HEK293 (cell line): ENCODE data around the gene TSLP.
A peak's percentile ranks its signal among the peaks of the same experiment; 100 is the strongest.

Source experiments
- BCL11B ChIP-seq: fragments of 450-650 bp; formaldehyde crosslinking; IDR thresholded peaks from 2 replicates; pipeline ENCODE4 v1.5.1; 2016; ENCODE audit warnings: low read depth, missing biosample characterization, missing genetic modification characterization
- GLI4 ChIP-seq: fragments of 450-650 bp; formaldehyde crosslinking; IDR thresholded peaks from 2 replicates; pipeline ENCODE4 v1.5.1; 2016; ENCODE audit warnings: missing biosample characterization, missing genetic modification characterization
- IKZF3 ChIP-seq: fragments of 450-650 bp; IDR thresholded peaks from 2 replicates; pipeline ENCODE4 v1.5.0; 2018; ENCODE audit warnings: missing biosample characterization, mild to moderate bottlenecking, missing genetic modification characterization, moderate library complexity
- PRDM4 ChIP-seq: fragments of 450-650 bp; formaldehyde crosslinking; IDR thresholded peaks from 2 replicates; pipeline ENCODE4 v1.5.1; 2017; ENCODE audit warnings: missing biosample characterization, missing genetic modification characterization
- PRDM6 ChIP-seq: fragments of 450-650 bp; formaldehyde crosslinking; IDR thresholded peaks from 2 replicates; pipeline ENCODE4 v1.5.1; 2017; ENCODE audit warnings: missing biosample characterization, missing genetic modification characterization
- SCRT2 ChIP-seq: fragments of 450-650 bp; formaldehyde crosslinking; IDR thresholded peaks from 2 replicates; pipeline ENCODE4 v1.5.1; 2016; ENCODE audit warnings: missing biosample characterization, missing genetic modification characterization
- SETDB1 ChIP-seq: IDR thresholded peaks from one replicate; pipeline ENCODE4 v1.6.1; 2017; ENCODE audit warnings: mild to moderate bottlenecking, low read length, moderate library complexity, mixed read lengths; ENCODE audit not compliant: insufficient read length
- ZBTB21 ChIP-seq: fragments of 450-650 bp; formaldehyde crosslinking; IDR thresholded peaks from 2 replicates; pipeline ENCODE4 v1.5.1; 2017; ENCODE audit warnings: missing biosample characterization, missing genetic modification characterization
- ZBTB7A ChIP-seq: fragments of 450-650 bp; formaldehyde crosslinking; IDR thresholded peaks from 2 replicates; pipeline ENCODE4 v1.5.1; 2016; ENCODE audit warnings: low read depth, missing biosample characterization, missing genetic modification characterization
- ZFHX2 ChIP-seq: fragments of 450-650 bp; formaldehyde crosslinking; conservative IDR thresholded peaks from 2 replicates; pipeline ENCODE4 v1.5.1; 2016; ENCODE audit warnings: missing biosample characterization, missing genetic modification characterization
- ZFP69B ChIP-seq: fragments of 450-650 bp; formaldehyde crosslinking; IDR thresholded peaks from 2 replicates; pipeline ENCODE4 v1.5.1; 2016; ENCODE audit warnings: missing biosample characterization, missing genetic modification characterization
- ZIC2 ChIP-seq: fragments of 450-650 bp; formaldehyde crosslinking; IDR thresholded peaks from 2 replicates; pipeline ENCODE4 v1.5.1; 2016; ENCODE audit warnings: missing biosample characterization, missing genetic modification characterization
- ZNF114 ChIP-seq: fragments of 450-650 bp; formaldehyde crosslinking; IDR thresholded peaks from 2 replicates; pipeline ENCODE4 v1.5.0; 2017; ENCODE audit warnings: missing biosample characterization, missing genetic modification characterization
- ZNF157 ChIP-seq: fragments of 450-650 bp; formaldehyde crosslinking; IDR thresholded peaks from 2 replicates; pipeline ENCODE4 v1.5.1; 2016; ENCODE audit warnings: missing biosample characterization, missing genetic modification characterization
- ZNF18 ChIP-seq: fragments of 450-650 bp; formaldehyde crosslinking; IDR thresholded peaks from 2 replicates; pipeline ENCODE4 v1.5.1; 2016; ENCODE audit warnings: missing biosample characterization, missing genetic modification characterization
- ZNF248 ChIP-seq: fragments of 450-650 bp; formaldehyde crosslinking; IDR thresholded peaks from 2 replicates; pipeline ENCODE4 v1.5.1; 2017; ENCODE audit warnings: missing biosample characterization, missing genetic modification characterization
- ZNF302 ChIP-seq: fragments of 450-650 bp; formaldehyde crosslinking; IDR thresholded peaks from 2 replicates; pipeline ENCODE4 v1.5.1; 2016; ENCODE audit warnings: missing biosample characterization, missing genetic modification characterization, low read depth
- ZNF324 ChIP-seq: fragments of 450-650 bp; formaldehyde crosslinking; IDR thresholded peaks from 2 replicates; pipeline ENCODE4 v1.5.1; 2016; ENCODE audit warnings: missing biosample characterization, missing genetic modification characterization
- ZNF404 ChIP-seq: fragments of 450-650 bp; formaldehyde crosslinking; IDR thresholded peaks from 2 replicates; pipeline ENCODE4 v1.5.1; 2017; ENCODE audit warnings: missing biosample characterization, missing genetic modification characterization
- ZNF561 ChIP-seq: fragments of 450-650 bp; IDR thresholded peaks from 2 replicates; pipeline ENCODE4 v1.5.1; 2018; ENCODE audit warnings: missing biosample characterization, missing genetic modification characterization, borderline replicate concordance
- ZNF600 ChIP-seq: fragments of 450-650 bp; formaldehyde crosslinking; IDR thresholded peaks from 2 replicates; pipeline ENCODE4 v1.5.1; 2016; ENCODE audit warnings: missing biosample characterization, missing genetic modification characterization
- ZNF623 ChIP-seq: fragments of 450-650 bp; formaldehyde crosslinking; IDR thresholded peaks from 2 replicates; pipeline ENCODE4 v1.5.1; 2016; ENCODE audit warnings: missing biosample characterization, missing genetic modification characterization
- ZNF626 ChIP-seq: fragments of 450-650 bp; sonication (Bioruptor Pico); formaldehyde crosslinking; IDR thresholded peaks from 2 replicates; pipeline ENCODE4 v1.5.1; 2018; ENCODE audit warnings: missing biosample characterization, missing genetic modification characterization, inconsistent platforms
- ZNF645 ChIP-seq: fragments of 450-650 bp; formaldehyde crosslinking; IDR thresholded peaks from 2 replicates; pipeline ENCODE4; 2016; ENCODE audit warnings: missing biosample characterization, missing genetic modification characterization
- ZNF670 ChIP-seq: fragments of 450-650 bp; formaldehyde crosslinking; IDR thresholded peaks from 2 replicates; pipeline ENCODE4 v1.5.1; 2016; ENCODE audit warnings: missing biosample characterization, missing genetic modification characterization, low read depth
- ZNF704 ChIP-seq: fragments of 450-650 bp; formaldehyde crosslinking; IDR thresholded peaks from 2 replicates; pipeline ENCODE4 v1.5.1; 2016; ENCODE audit warnings: missing biosample characterization, missing genetic modification characterization
- ZNF843 ChIP-seq: fragments of 450-650 bp; formaldehyde crosslinking; IDR thresholded peaks from 2 replicates; pipeline ENCODE4 v1.5.1; 2016; ENCODE audit warnings: missing biosample characterization, missing genetic modification characterization
- ZSCAN4 ChIP-seq: fragments of 450-650 bp; formaldehyde crosslinking; IDR thresholded peaks from 2 replicates; pipeline ENCODE4 v1.5.1; 2017; ENCODE audit warnings: missing biosample characterization, missing genetic modification characterization
- ZXDB ChIP-seq: fragments of 450-650 bp; formaldehyde crosslinking; IDR thresholded peaks from 2 replicates; pipeline ENCODE4 v1.5.1; 2016; ENCODE audit warnings: missing biosample characterization, missing genetic modification characterization

The TSLP gene

GRCh38 chr5:111092062-111092853 lies 20.7 kb downstream of the TSLP start, which contains the start of gene WDR36 (continued):
- TF ChIP-seq ZBTB7A (tag by site-specific recombination), result 0 out of 2 replicates have a peak, but pooled peaks have one; percentile 24
- 0 out of 2 replicates have a peak, but pooled peaks have one; percentile 72 for TF ChIP-seq ZNF302 (tag by site-specific recombination)
- peak; percentile 79 for TF ChIP-seq IKZF3 (tag by site-specific recombination)
- TF ChIP-seq ZNF324 (tag by site-specific recombination), result peak; percentile 96
- peak; percentile 51 for TF ChIP-seq PRDM4 (tag by site-specific recombination)
- peak; percentile 84 for TF ChIP-seq ZNF600 (tag by site-specific recombination)
- TF ChIP-seq ZNF843 (tag by site-specific recombination), result peak; percentile 47; the same call in 1 of the 2 replicates
- peak; percentile 75 for TF ChIP-seq ZBTB21 (tag by site-specific recombination)
- no peak for TF ChIP-seq ZNF645 (tag by site-specific recombination)
- 0 out of 2 replicates have a peak, but pooled peaks have one; percentile 49 for TF ChIP-seq ZNF157 (tag by site-specific recombination)
- no peak for TF ChIP-seq ZNF623 (tag by site-specific recombination)
- peak; percentile 31 for TF ChIP-seq ZIC2 (tag by site-specific recombination)
- peak; percentile 92 for TF ChIP-seq GLI4
- TF ChIP-seq ZNF248 (tag by site-specific recombination), result no peak
- peak; percentile 41; the same call in 1 of the 2 replicates for TF ChIP-seq ZFHX2 (tag by site-specific recombination)
- no peak for TF ChIP-seq ZNF18 (tag by site-specific recombination)
- TF ChIP-seq SETDB1, result peak; percentile 93
- no peak for TF ChIP-seq ZNF114 (tag by site-specific recombination)
- no peak for TF ChIP-seq ZNF704 (tag by site-specific recombination)
- no peak for TF ChIP-seq ZNF404 (tag by site-specific recombination)
- TF ChIP-seq BCL11B (tag by site-specific recombination), result no peak
- peak; percentile 93 for TF ChIP-seq SCRT2 (tag by site-specific recombination)
- peak; percentile 92 for TF ChIP-seq ZNF561
- TF ChIP-seq ZXDB (tag by site-specific recombination), result peak; percentile 97
- peak; percentile 93 for TF ChIP-seq ZNF626 (tag by site-specific recombination)
- peak; percentile 57; the same call in 1 of the 2 replicates for TF ChIP-seq ZSCAN4
- no peak for TF ChIP-seq ZNF670 (tag by site-specific recombination)
- TF ChIP-seq ZFP69B (tag by site-specific recombination), result peak; percentile 94
- TF ChIP-seq PRDM6 (tag by site-specific recombination), result no peak
